CD14-positive monocyte (primary cell): ENCODE measurements around the gene NAA11. TPM values are rescaled to one million over a fixed set of nuclear protein-coding genes. Genes with fewer than 3 reads are reported as not detected.

Experiments used
- DNase-seq, 3 donors: peaks; one replicate each; pipeline ENCODE4 v3.0.0-alpha.2; 2011 to 2022
- H2AFZ ChIP-seq: 2 replicates; pipeline ENCODE4 v1.6.0; 2012; ENCODE audit warnings: mild to moderate bottlenecking, low read depth, low read length, inconsistent platforms; ENCODE audit not compliant: insufficient read depth, poor library complexity, severe bottlenecking
- H3K27ac ChIP-seq, 2 donors: 1 replicate in 1 of 2; 2 replicates in 1 of 2; pipeline ENCODE4 v1.5.1; 2012 to 2013; ENCODE audit warnings: low read length in 2 of 2, control low read depth in 1 of 2, inconsistent platforms in 1 of 2, low read depth in 1 of 2, mild to moderate bottlenecking in 1 of 2
- H3K27me3 ChIP-seq, 2 donors: one replicate each; pipeline versions ENCODE4 v1.6.0 to v1.6.1; 2011 to 2013; ENCODE audit warnings: low read length in 2 of 2; ENCODE audit not compliant: control insufficient read depth in 2 of 2, insufficient read depth in 2 of 2
- H3K36me3 ChIP-seq, 2 donors: replicated peaks in 1 of 2; 1 replicate in 1 of 2; 2 replicates in 1 of 2; pipeline versions ENCODE4 v1.5.1 to v1.6.1; 2012 to 2013; ENCODE audit warnings: low read length in 2 of 2, control low read depth in 1 of 2, inconsistent platforms in 1 of 2, mild to moderate bottlenecking in 1 of 2; ENCODE audit not compliant: insufficient read depth in 2 of 2, control insufficient read depth in 1 of 2
- H3K4me1 ChIP-seq, 2 donors: 1 replicate in 1 of 2; 2 replicates in 1 of 2; pipeline versions ENCODE4 v1.5.1 to v1.6.1; 2012 to 2013; ENCODE audit warnings: low read length in 2 of 2, control low read depth in 1 of 2, inconsistent platforms in 1 of 2, mild to moderate bottlenecking in 1 of 2, moderate library complexity in 1 of 2; ENCODE audit not compliant: insufficient read depth in 2 of 2, control insufficient read depth in 1 of 2
- H3K4me2 ChIP-seq: replicated peaks from 2 replicates; pipeline ENCODE3; 2012; ENCODE audit warnings: low read length, moderate library complexity, mild to moderate bottlenecking; ENCODE audit not compliant: poor library complexity, severe bottlenecking; ENCODE audit errors: extremely low read depth
- H3K4me3 ChIP-seq, 3 experiments: fragments of 200-600 bp in 1 of 3; sonication (generic) in 1 of 3; replicated peaks in 1 of 3; 1 replicate in 2 of 3; 2 replicates in 1 of 3; pipeline ENCODE4 v1.5.1; 2011 to 2013; ENCODE audit warnings: low read length in 3 of 3, mild to moderate bottlenecking in 3 of 3, control low read depth in 2 of 3, low read depth in 2 of 3, inconsistent platforms in 1 of 3, moderate library complexity in 1 of 3
- H3K79me2 ChIP-seq: 2 replicates; pipeline ENCODE4 v1.6.0; 2012; ENCODE audit warnings: mild to moderate bottlenecking, control low read depth, inconsistent platforms, low read length, moderate library complexity; ENCODE audit not compliant: insufficient read depth
- H3K9ac ChIP-seq: 2 replicates; pipeline ENCODE4 v1.6.0; 2017; ENCODE audit warnings: low read length, mild to moderate bottlenecking; ENCODE audit not compliant: insufficient read depth, poor library complexity, severe bottlenecking
- H3K9me3 ChIP-seq, 2 donors: replicated peaks in 1 of 2; 1 replicate in 1 of 2; 2 replicates in 1 of 2; pipeline versions ENCODE4 v1.5.1 to v1.6.1; 2012 to 2013; ENCODE audit warnings: low read length in 2 of 2, control low read depth in 1 of 2; ENCODE audit not compliant: control insufficient read depth in 1 of 2, insufficient read depth in 1 of 2
- H4K20me1 ChIP-seq: 2 replicates; pipeline ENCODE4 v1.6.0; 2012; ENCODE audit warnings: mild to moderate bottlenecking, low read length, control low read depth, moderate library complexity; ENCODE audit not compliant: insufficient read depth
- H3K27ac Mint-ChIP-seq, 7 donors: one replicate each; pipeline ENCODE4 v1.8.0; 2020; ENCODE audit warnings: mild to moderate bottlenecking in 7 of 7, mixed read lengths in 7 of 7, moderate library complexity in 6 of 7, inconsistent platforms in 2 of 7
- H3K27me3 Mint-ChIP-seq, 3 donors: one replicate each; pipeline ENCODE4 v1.8.0; 2021 to 2022; ENCODE audit warnings: low read depth in 3 of 3, mild to moderate bottlenecking in 3 of 3, mixed read lengths in 3 of 3, moderate library complexity in 3 of 3, inconsistent platforms in 1 of 3
- H3K36me3 Mint-ChIP-seq, 2 donors: one replicate each; pipeline ENCODE4 v1.8.0; 2020; ENCODE audit warnings: mixed read lengths in 2 of 2, inconsistent platforms in 1 of 2, mild to moderate bottlenecking in 1 of 2
- H3K4me1 Mint-ChIP-seq: one replicate; pipeline ENCODE4 v1.8.0; 2020; ENCODE audit warnings: mild to moderate bottlenecking, mixed read lengths
- H3K4me3 Mint-ChIP-seq, 2 donors: one replicate each; pipeline ENCODE4 v1.8.0; 2020; ENCODE audit warnings: mild to moderate bottlenecking in 2 of 2, mixed read lengths in 2 of 2, moderate library complexity in 1 of 2
- H3K9me3 Mint-ChIP-seq, 7 donors: one replicate each; pipeline ENCODE4 v1.8.0; 2020 to 2022; ENCODE audit warnings: mixed read lengths in 7 of 7, mild to moderate bottlenecking in 6 of 7, moderate library complexity in 6 of 7, inconsistent platforms in 2 of 7
- WGBS: methylation state at CpG from one replicate; pipeline ENCODE4 v1.1.5; 2013; ENCODE audit warnings: missing lambda C conversion rate; ENCODE audit not compliant: insufficient coverage; 5-methylcytosine and 5-hydroxymethylcytosine counted together
- intact Hi-C, 2 donors: fragments of 100-400 bp; cut with micrococcal nuclease; formaldehyde crosslinking; loops; one replicate each; pipeline versions ENCODE4 v1.15.0 to v1.15.1; 2023
- polyA minus RNA-seq: library from RNA; depleted of rRNA, polyadenylated mRNA; stranded (reverse); fragments of >200 nt; gene quantifications from 2 replicates; pipeline ENCODE4 v1.2.3, GENCODE V29; 2012
- polyA plus RNA-seq, 3 donors: library from polyadenylated mRNA; depleted of rRNA in 1 of 3; unstranded in 2 of 3; stranded (reverse) in 1 of 3; fragments of 300-500 nt in 2 of 3; fragments of >200 nt in 1 of 3; fragmentation: Illumina TruSeq in 2 of 3; gene quantifications; 1 replicate in 2 of 3; 2 replicates in 1 of 3; pipeline ENCODE4 v1.2.3, GENCODE V29; 2012 to 2021
- total RNA-seq, 12 experiments: library from RNA in 1 of 12; stranded (reverse) in 1 of 12; fragments of 120-200 nt in 1 of 12; gene quantifications; one replicate each; pipeline ENCODE4 v1.2.4 and lab custom pipeline; 2013 to 2026; ENCODE audit warnings: mixed read lengths in 6 of 12, inconsistent platforms in 1 of 12
- TF ChIP-seq, protein P1 (sequence below): fragments of 200-600 bp; IDR thresholded peaks from one replicate; pipeline ENCODE4 v1.8.0; 2022; ENCODE audit warnings: antibody characterized with exemption, mild to moderate bottlenecking

Gene NAA11
- not detected for total RNA-seq (2013)
- not detected for polyA plus RNA-seq
- polyA minus RNA-seq = not detected in 2 replicates
- 0 to 0.58 (median 0) reads per million in 11 experiments for total RNA-seq (lab: John Stamatoyannopoulos, UW)

- Mint-ChIP-seq H3K9me3 (peaks cover 0 to 15% (median 10%) of the 10 kb centered on the region in 7 donors), H3K4me3 (no peak within 1 kb of the TSS), H3K27me3 (peaks cover 0 to 2% (median 0%) of the 10 kb centered on the region in 3 donors), H3K4me1 (no peaks in the 10 kb centered on the region), H3K27ac (no peak within 1 kb of the TSS), H3K36me3 (no peaks in the 10 kb centered on the region)
- Histone ChIP-seq H2AFZ (no peak within 1 kb of the TSS), H3K4me1 (no peaks in the 10 kb centered on the region), H3K79me2 (no peaks in the 10 kb centered on the region), H3K4me3 (no peak within 1 kb of the TSS), H3K4me2 (no peak within 1 kb of the TSS), H3K9me3 (peaks cover 9 to 12% of the 10 kb centered on the region in 2 donors), H3K36me3 (no peaks in the 10 kb centered on the region), H3K9ac (no peak within 1 kb of the TSS), H4K20me1 (no peaks in the 10 kb centered on the region), H3K27ac (no peak within 1 kb of the TSS), H3K27me3 (no peaks in the 10 kb centered on the region)
- TF ChIP-seq, protein P1, sequence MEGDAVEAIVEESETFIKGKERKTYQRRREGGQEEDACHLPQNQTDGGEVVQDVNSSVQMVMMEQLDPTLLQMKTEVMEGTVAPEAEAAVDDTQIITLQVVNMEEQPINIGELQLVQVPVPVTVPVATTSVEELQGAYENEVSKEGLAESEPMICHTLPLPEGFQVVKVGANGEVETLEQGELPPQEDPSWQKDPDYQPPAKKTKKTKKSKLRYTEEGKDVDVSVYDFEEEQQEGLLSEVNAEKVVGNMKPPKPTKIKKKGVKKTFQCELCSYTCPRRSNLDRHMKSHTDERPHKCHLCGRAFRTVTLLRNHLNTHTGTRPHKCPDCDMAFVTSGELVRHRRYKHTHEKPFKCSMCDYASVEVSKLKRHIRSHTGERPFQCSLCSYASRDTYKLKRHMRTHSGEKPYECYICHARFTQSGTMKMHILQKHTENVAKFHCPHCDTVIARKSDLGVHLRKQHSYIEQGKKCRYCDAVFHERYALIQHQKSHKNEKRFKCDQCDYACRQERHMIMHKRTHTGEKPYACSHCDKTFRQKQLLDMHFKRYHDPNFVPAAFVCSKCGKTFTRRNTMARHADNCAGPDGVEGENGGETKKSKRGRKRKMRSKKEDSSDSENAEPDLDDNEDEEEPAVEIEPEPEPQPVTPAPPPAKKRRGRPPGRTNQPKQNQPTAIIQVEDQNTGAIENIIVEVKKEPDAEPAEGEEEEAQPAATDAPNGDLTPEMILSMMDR = no peak
- no peak for DNase-seq
- intact Hi-C loops = no loop called here
- WGBS = 98% methylated on average over 16 of the region's 19 CpGs
Observed at GRCh38 chr4:79325864-79326328, at the start of gene NAA11. NAA11 (minus strand) TSS chr4:79326061; CDS start chr4:79325877, 184 bp downstream.

DNA sequence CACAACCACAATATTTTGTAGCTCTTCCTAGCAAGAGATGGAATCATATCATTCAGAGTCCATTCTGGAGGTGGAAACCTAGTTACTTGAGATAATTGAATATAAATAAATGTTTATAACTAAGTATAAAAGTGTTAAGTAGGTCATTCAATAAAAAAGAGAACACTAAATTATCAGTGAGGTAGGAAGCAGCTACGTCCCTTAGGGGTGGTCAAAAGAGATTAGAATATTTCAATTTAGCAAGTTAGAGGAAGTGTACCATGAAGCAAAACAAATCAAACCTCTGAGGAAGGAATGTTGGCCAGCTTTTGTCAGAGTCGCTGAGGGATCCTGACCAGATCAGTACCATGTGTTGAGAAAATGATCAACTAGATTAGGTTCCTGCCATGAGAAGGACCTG, 44.2 kb upstream of the NAA11 start:
- Histone ChIP-seq H3K4me1 (no peaks in the 10 kb centered on the region), H3K4me3 (no peak overlapping the region), H3K79me2 (no peaks in the 10 kb centered on the region), H4K20me1 (no peaks in the 10 kb centered on the region), H3K27ac (no peak overlapping the region), H3K9me3 (no peaks in the 10 kb centered on the region), H3K4me2 (no peak overlapping the region), H3K36me3 (no peaks in the 10 kb centered on the region), H3K27me3 (no peaks in the 10 kb centered on the region), H2AFZ (no peak overlapping the region), H3K9ac (no peak overlapping the region)
- Mint-ChIP-seq H3K9me3 (peaks cover 1 to 4% (median 2%) of the 10 kb centered on the region in 7 donors), H3K4me1 (no peaks in the 10 kb centered on the region), H3K4me3 (no peak overlapping the region), H3K27me3 (no peaks in the 10 kb centered on the region), H3K36me3 (no peaks in the 10 kb centered on the region), H3K27ac (no peak overlapping the region)
- TF ChIP-seq, protein P1 = no peak
- DNase-seq = no peak
- WGBS = 17% methylated on average over 2 of the region's 2 CpGs
- intact Hi-C loops = no loop called here
